HG02852 (cell line): Measurements from ENCODE around the gene PLCB4.

Experiments
- ATAC-seq: cut with Tn5 transposase; IDR thresholded peaks from one replicate; pipeline ENCODE4 v1.9.1; 2021; ENCODE audit warnings: mild to moderate bottlenecking, moderate library complexity; ENCODE audit not compliant: unreplicated experiment

Gene PLCB4

GRCh38 chr20:9480066-9480465, 411.2 kb downstream of the PLCB4 start:
- ATAC-seq, result no peak

- ATAC-seq, result no peak
Measured at GRCh38 chr20:9482180-9482579, 413.3 kb downstream of the PLCB4 start.

GRCh38 chr20:9483131-9483530, 414.2 kb downstream of the PLCB4 start:
- ATAC-seq, result no peak

GRCh38 chr20:9485614-9486340, 416.9 kb downstream of the PLCB4 start:
- no peak for ATAC-seq

GRCh38 chr20:9487231-9487630, 418.3 kb downstream of the PLCB4 start:
- ATAC-seq, result no peak

- ATAC-seq, result no peak
Measured at GRCh38 chr20:9488063-9488462, 419.2 kb downstream of the PLCB4 start.

- ATAC-seq, result no peak
Measured at GRCh38 chr20:9490161-9490560, 421.3 kb downstream of the PLCB4 start.

GRCh38 chr20:9490631-9491030, 421.7 kb downstream of the PLCB4 start:
- ATAC-seq, result no peak

GRCh38 chr20:9491324-9491723, 422.4 kb downstream of the PLCB4 start:
- ATAC-seq, result no peak

GRCh38 chr20:9492067-9492466, 423.2 kb downstream of the PLCB4 start:
- no peak for ATAC-seq

GRCh38 chr20:9493803-9494202, 424.9 kb downstream of the PLCB4 start:
- no peak for ATAC-seq

GRCh38 chr20:9495701-9496100, 426.8 kb downstream of the PLCB4 start:
- no peak for ATAC-seq

- ATAC-seq, result no peak
Measured at GRCh38 chr20:9496155-9496554, 427.3 kb downstream of the PLCB4 start.

GRCh38 chr20:9498322-9498721, 429.4 kb downstream of the PLCB4 start:
- ATAC-seq, result no peak

GRCh38 chr20:9499126-9499899, 430.4 kb downstream of the PLCB4 start:
- no peak for ATAC-seq

GRCh38 chr20:9500121-9500520, 431.2 kb downstream of the PLCB4 start:
- ATAC-seq, result peak; percentile 76

- no peak for ATAC-seq
Measured at GRCh38 chr20:9501473-9501872, 432.6 kb downstream of the PLCB4 start.

GRCh38 chr20:9503526-9504245, 434.8 kb downstream of the PLCB4 start:
- no peak for ATAC-seq

GRCh38 chr20:9506280-9506821, 437.5 kb downstream of the PLCB4 start:
- no peak for ATAC-seq

- no peak for ATAC-seq
Measured at GRCh38 chr20:9506964-9507369, 438.1 kb downstream of the PLCB4 start.

GRCh38 chr20:9507544-9508239, 438.8 kb downstream of the PLCB4 start:
- ATAC-seq, result no peak
